Spleen (tissue), 11 donors: ENCODE measurements around the gene GJA3. TPM values are rescaled to one million over a fixed set of nuclear protein-coding genes. Genes with fewer than 3 reads are reported as not detected.
A peak's percentile ranks its signal among the peaks of the same experiment; 100 is the strongest.

Source experiments
- DNase-seq: peaks from one replicate; pipeline ENCODE4 v3.0.0-alpha.2; 2020
- H3K27ac ChIP-seq, 8 donors: fragments of 200-600 bp; sonication (generic) in 7 of 8; 1 replicate in 4 of 8; 2 replicates in 4 of 8; pipeline versions ENCODE4 v1.5.0 to v1.8.0; 2016 to 2021; ENCODE audit warnings: inconsistent platforms in 4 of 8, mild to moderate bottlenecking in 4 of 8, moderate library complexity in 1 of 8
- H3K27me3 ChIP-seq, 7 donors: fragments of 200-600 bp; sonication (generic) in 6 of 7; replicated peaks in 1 of 7; 1 replicate in 4 of 7; 2 replicates in 3 of 7; pipeline versions ENCODE4 v1.5.0 to v1.8.0; 2016 to 2021; ENCODE audit warnings: inconsistent platforms in 3 of 7, mild to moderate bottlenecking in 1 of 7
- H3K36me3 ChIP-seq, 6 donors: fragments of 200-600 bp; sonication (generic) in 5 of 6; 1 replicate in 4 of 6; 2 replicates in 2 of 6; pipeline versions ENCODE4 v1.5.0 to v1.8.0; 2016 to 2021; ENCODE audit warnings: inconsistent platforms in 2 of 6
- H3K4me1 ChIP-seq, 6 donors: fragments of 200-600 bp; sonication (generic) in 5 of 6; 1 replicate in 3 of 6; 2 replicates in 3 of 6; pipeline versions ENCODE4 v1.5.0 to v1.8.0; 2016 to 2021; ENCODE audit warnings: inconsistent platforms in 3 of 6
- H3K4me3 ChIP-seq, 8 donors: fragments of 200-600 bp; sonication (generic) in 7 of 8; 1 replicate in 4 of 8; 2 replicates in 4 of 8; pipeline versions ENCODE4 v1.5.0 to v1.8.0; 2016 to 2021; ENCODE audit warnings: inconsistent platforms in 4 of 8, mild to moderate bottlenecking in 4 of 8, moderate library complexity in 2 of 8
- H3K9me3 ChIP-seq, 8 donors: fragments of 200-600 bp; sonication (generic) in 7 of 8; 1 replicate in 4 of 8; 2 replicates in 4 of 8; pipeline versions ENCODE4 v1.5.0 to v1.8.0; 2016 to 2021; ENCODE audit warnings: inconsistent platforms in 4 of 8
- CTCF ChIP-seq, 11 experiments: fragments of 200-600 bp in 7 of 11; fragments of 450-650 bp in 4 of 11; sonication (generic) in 4 of 11; IDR thresholded peaks in 8 of 11; conservative IDR thresholded peaks in 3 of 11; 1 replicate in 7 of 11; 2 replicates in 4 of 11; pipeline versions ENCODE4 v1.4.0 to v1.8.0; 2016 to 2021; ENCODE audit warnings: antibody characterized with exemption in 11 of 11, inconsistent platforms in 4 of 11, mild to moderate bottlenecking in 1 of 11
- POLR2A ChIP-seq, 3 donors: fragments of 450-650 bp; IDR thresholded peaks; one replicate each; pipeline ENCODE4 v1.5.1; 2017; ENCODE audit warnings: antibody characterized with exemption in 3 of 3, mild to moderate bottlenecking in 1 of 3
- POLR2AphosphoS5 ChIP-seq, 3 donors: sonication (generic); formaldehyde crosslinking; IDR thresholded peaks; one replicate each; pipeline ENCODE4 v1.5.1; 2017; ENCODE audit warnings: antibody characterized with exemption in 3 of 3
- WGBS, 5 donors: extraction: QIAGEN DNeasy Blood & Tissue Kit in 3 of 5; methylation state at CpG; one replicate each; pipeline versions ENCODE4 v1.1.5 to v1.1.7; 2013 to 2018; 5-methylcytosine and 5-hydroxymethylcytosine counted together
- intact Hi-C: fragments of 100-400 bp; cut with DNase I; formaldehyde crosslinking; loops from one replicate; pipeline ENCODE4 v1.15.0; 2023; ENCODE audit warnings: low total_unique reads
- polyA plus RNA-seq, 3 donors: library from polyadenylated mRNA; stranded (reverse); fragments of 200-250 nt; gene quantifications; one replicate each; pipeline ENCODE4 v1.2.1, GENCODE V29; 2013
- total RNA-seq, 7 donors: library from RNA; depleted of rRNA in 3 of 7; stranded (reverse); fragments of >200 nt in 3 of 7; fragmentation: NEBNext Ultra II Directional in 4 of 7; extraction: Animal tissue kit (Norgen Biotek cat#: 25700) in 4 of 7; gene quantifications; one replicate each; pipeline versions ENCODE4 v1.1.0 to v1.2.1, GENCODE V29; 2016 to 2021
- donor health status: healthy with polysubstance abuse.
- donor health status: DM: no; HTN: no; CAD: no; lungs with moderate emphysema.
- donor health status: DM: no; HTN: no; CAD: no.
- donor health status: Bipolar disorder and iron deficiency.
- donor health status: healthy.
- donor health status: DM: no; HTN: no; CAD: no.
- donor health status: DM: yes; HTN: yes; CAD: no.

GJA3 gene
- total and polyA plus RNA-seq, 10 donors, result 0.12 to 0.43 (median 0.25) TPM

- H3K27me3 ChIP-seq, result peaks cover 0 to 96% (median 35%) of the 10 kb centered on the region in 7 donors
- no peaks in the 10 kb centered on the region for H3K36me3 ChIP-seq
- no peak for TF ChIP-seq POLR2A (IDR thresholded peaks at IDR 0.05)
- TF ChIP-seq CTCF (IDR thresholded peaks at IDR 0.05 in 8 of 11, conservative IDR thresholded peaks at IDR 0.05 in 3 of 11), result no peak
- TF ChIP-seq POLR2AphosphoS5 (IDR thresholded peaks at IDR 0.05), result no peak
- H3K9me3 ChIP-seq, result no peaks in the 10 kb centered on the region
- no peak for DNase-seq
- H3K27ac ChIP-seq, result no peak overlapping the region
- 76 to 90% (median 80%) methylated on average over 2 of the region's 2 CpGs for WGBS, 5 donors
- peaks cover 6 to 25% (median 17%) of the 10 kb centered on the region in 6 donors for H3K4me1 ChIP-seq
- intact Hi-C loops, result no loop called here
- no peak overlapping the region for H3K4me3 ChIP-seq
Observed at GRCh38 chr13:20130012-20130411, 30.8 kb downstream of the GJA3 start.

GRCh38 chr13:20129076-20129475 is 31.8 kb downstream of the GJA3 start:
- intact Hi-C loops, result no loop called here
- peak overlapping the region in 2 of 8 donors; percentile 58 to 75 for H3K4me3 ChIP-seq
- TF ChIP-seq POLR2A (IDR thresholded peaks at IDR 0.05), result no peak
- no peak for TF ChIP-seq CTCF (IDR thresholded peaks at IDR 0.05 in 8 of 11, conservative IDR thresholded peaks at IDR 0.05 in 3 of 11)
- TF ChIP-seq POLR2AphosphoS5 (IDR thresholded peaks at IDR 0.05), result no peak
- H3K4me1 ChIP-seq, result peaks cover 6 to 25% (median 17%) of the 10 kb centered on the region in 6 donors
- H3K27me3 ChIP-seq, result peaks cover 0 to 92% (median 35%) of the 10 kb centered on the region in 7 donors
- WGBS, 5 donors, result 71 to 76% (median 75%) methylated on average over 18 of the region's 18 CpGs
- H3K36me3 ChIP-seq, result no peaks in the 10 kb centered on the region
- H3K27ac ChIP-seq, result no peak overlapping the region
- DNase-seq, result no peak
- H3K9me3 ChIP-seq, result no peaks in the 10 kb centered on the region

GRCh38 chr13:20128459-20128931 is 32.4 kb downstream of the GJA3 start:
- WGBS, 5 donors, result 2 to 7% (median 4%) methylated on average over 22 to 28 of the region's 28 CpGs
- DNase-seq, result no peak
- intact Hi-C loops, result no loop called here
- H3K4me3 ChIP-seq, result peak overlapping the region; percentile 40 to 75 (median 58)
- peaks cover 0 to 87% (median 35%) of the 10 kb centered on the region in 7 donors for H3K27me3 ChIP-seq
- peak overlapping the region in 3 of 8 donors; percentile 60 to 78 (median 74) for H3K27ac ChIP-seq
- TF ChIP-seq POLR2AphosphoS5 (IDR thresholded peaks at IDR 0.05) (no peak), POLR2A (IDR thresholded peaks at IDR 0.05) (no peak), CTCF (IDR thresholded peaks at IDR 0.05 in 8 of 11, conservative IDR thresholded peaks at IDR 0.05 in 3 of 11) (peak in 3 of 11 experiments; percentile 17 to 32 (median 25))
- no peaks in the 10 kb centered on the region for H3K36me3 ChIP-seq
- H3K4me1 ChIP-seq, result peaks cover 6 to 25% (median 17%) of the 10 kb centered on the region in 6 donors
- no peaks in the 10 kb centered on the region for H3K9me3 ChIP-seq

- peaks cover 6 to 25% (median 17%) of the 10 kb centered on the region in 6 donors for H3K4me1 ChIP-seq
- WGBS, 5 donors, result 1 to 2% (median 1%) methylated on average over 27 to 82 of the region's 82 CpGs
- peaks cover 0 to 80% (median 35%) of the 10 kb centered on the region in 7 donors for H3K27me3 ChIP-seq
- peak overlapping the region in 4 of 8 donors; percentile 53 to 78 (median 67) for H3K27ac ChIP-seq
- peak; percentile 20 to 77 (median 58) for TF ChIP-seq POLR2AphosphoS5 (IDR thresholded peaks at IDR 0.05)
- no peak for TF ChIP-seq POLR2A (IDR thresholded peaks at IDR 0.05)
- TF ChIP-seq CTCF (IDR thresholded peaks at IDR 0.05 in 8 of 11, conservative IDR thresholded peaks at IDR 0.05 in 3 of 11), result peak in 4 of 11 experiments; percentile 24 to 44 (median 36)
- H3K4me3 ChIP-seq, result peak overlapping the region; percentile 40 to 75 (median 58)
- no peaks in the 10 kb centered on the region for H3K9me3 ChIP-seq
- DNase-seq, result peak; percentile 82
- H3K36me3 ChIP-seq, result no peaks in the 10 kb centered on the region
- intact Hi-C loops, result no loop called here
Observed at GRCh38 chr13:20127562-20128458, 33.0 kb downstream of the GJA3 start.
